Neuronal stem cell (in vitro differentiated cells): ENCODE data around the gene RWDD3.
A peak's percentile ranks its signal among the peaks of the same experiment; 100 is the strongest.

ENCODE experiments used
- DNase-seq: peaks from one replicate; pipeline ENCODE4 v3.0.0-alpha.2; 2013; ENCODE audit warnings: low spot score
- H2AFZ ChIP-seq: one replicate; pipeline ENCODE4 v1.6.1; 2013; ENCODE audit warnings: mild to moderate bottlenecking, low read length, inconsistent platforms
- H2AK5ac ChIP-seq: 2 replicates; pipeline ENCODE4 v1.6.1; 2013; ENCODE audit warnings: low read depth, mild to moderate bottlenecking, inconsistent platforms, low read length, moderate library complexity, mixed read lengths
- H2BK120ac ChIP-seq: 2 replicates; pipeline ENCODE4 v1.6.1; 2013; ENCODE audit warnings: low read depth, mild to moderate bottlenecking, inconsistent platforms, low read length, moderate library complexity, mixed read lengths
- H2BK12ac ChIP-seq: one replicate; pipeline ENCODE4 v1.6.1; 2013; ENCODE audit warnings: low read length, inconsistent platforms
- H2BK15ac ChIP-seq: 2 replicates; pipeline ENCODE4 v1.6.1; 2013; ENCODE audit warnings: mild to moderate bottlenecking, low read length, inconsistent platforms, mixed read lengths
- H2BK5ac ChIP-seq: one replicate; pipeline ENCODE4 v1.6.1; 2013; ENCODE audit warnings: inconsistent platforms, mild to moderate bottlenecking, low read length, moderate library complexity
- H3K14ac ChIP-seq: one replicate; pipeline ENCODE4 v1.6.1; 2013; ENCODE audit warnings: low read length, inconsistent platforms
- H3K18ac ChIP-seq: 2 replicates; pipeline ENCODE4 v1.6.1; 2013; ENCODE audit warnings: low read length, inconsistent platforms
- H3K23ac ChIP-seq: 2 replicates; pipeline ENCODE4 v1.6.1; 2013; ENCODE audit warnings: low read depth, mild to moderate bottlenecking, mixed read lengths, low read length, inconsistent platforms; ENCODE audit not compliant: poor library complexity
- H3K27ac ChIP-seq: replicated peaks from 3 replicates; pipeline ENCODE4 v1.5.1; 2013; ENCODE audit warnings: low read length, inconsistent platforms
- H3K27me3 ChIP-seq, 3 experiments: 2 replicates each; pipeline ENCODE4 v1.6.1; 2013; ENCODE audit warnings: low read length in 3 of 3, mild to moderate bottlenecking in 2 of 3, inconsistent platforms in 1 of 3, low read depth in 1 of 3, mixed read lengths in 1 of 3, moderate library complexity in 1 of 3; ENCODE audit not compliant: control insufficient read depth in 3 of 3, insufficient read depth in 3 of 3
- H3K36me3 ChIP-seq, 2 donors: replicated peaks in 1 of 2; 2 replicates each; pipeline ENCODE4 v1.6.1; 2013; ENCODE audit warnings: low read length in 2 of 2; ENCODE audit not compliant: control insufficient read depth in 2 of 2, insufficient read depth in 2 of 2
- H3K4ac ChIP-seq: 2 replicates; pipeline ENCODE4 v1.6.1; 2013; ENCODE audit warnings: inconsistent platforms, mild to moderate bottlenecking, low read length, moderate library complexity
- H3K4me1 ChIP-seq, 2 donors: 1 replicate in 1 of 2; 2 replicates in 1 of 2; pipeline ENCODE4 v1.6.1; 2013; ENCODE audit warnings: low read length in 2 of 2, low read depth in 1 of 2; ENCODE audit not compliant: control insufficient read depth in 2 of 2, insufficient read depth in 1 of 2
- H3K4me2 ChIP-seq: one replicate; pipeline ENCODE4 v1.6.1; 2013; ENCODE audit warnings: mild to moderate bottlenecking, low read length, inconsistent platforms; ENCODE audit not compliant: insufficient read depth, poor library complexity, severe bottlenecking
- H3K4me3 ChIP-seq, 2 donors: 2 replicates each; pipeline ENCODE4 v1.5.1; 2013; ENCODE audit warnings: low read length in 2 of 2, mild to moderate bottlenecking in 2 of 2, inconsistent platforms in 1 of 2, moderate library complexity in 1 of 2
- H3K79me1 ChIP-seq: one replicate; pipeline ENCODE4 v1.6.1; 2013; ENCODE audit warnings: low read depth, mild to moderate bottlenecking, inconsistent platforms, low read length, moderate library complexity
- H3K9ac ChIP-seq: one replicate; pipeline ENCODE4 v1.6.1; 2013; ENCODE audit warnings: mild to moderate bottlenecking, low read depth, low read length, inconsistent platforms; ENCODE audit not compliant: poor library complexity
- H3K9me3 ChIP-seq, 2 donors: replicated peaks in 1 of 2; 2 replicates each; pipeline versions ENCODE3 to v1.6.1; 2013; ENCODE audit warnings: low read length in 2 of 2, mild to moderate bottlenecking in 2 of 2, inconsistent platforms in 1 of 2, low read depth in 1 of 2, mixed read lengths in 1 of 2, moderate library complexity in 1 of 2; ENCODE audit not compliant: control insufficient read depth in 2 of 2, insufficient read depth in 1 of 2
- H4K8ac ChIP-seq: one replicate; pipeline ENCODE4 v1.6.1; 2013; ENCODE audit warnings: low read depth, mild to moderate bottlenecking, inconsistent platforms, low read length, moderate library complexity
- H4K91ac ChIP-seq: one replicate; pipeline ENCODE4 v1.6.1; 2013; ENCODE audit warnings: low read length, low read depth, mild to moderate bottlenecking, inconsistent platforms; ENCODE audit not compliant: poor library complexity
- WGBS, 2 donors: extraction: QIAGEN DNeasy Blood & Tissue Kit; methylation state at CpG; one replicate each; pipeline ENCODE4 v1.1.7; 2013; ENCODE audit warnings: missing lambda C conversion rate in 2 of 2, mixed read lengths in 1 of 2; ENCODE audit not compliant: insufficient read length in 2 of 2, insufficient replicate concordance in 1 of 2; ENCODE audit errors: extremely low coverage in 2 of 2; 5-methylcytosine and 5-hydroxymethylcytosine counted together

RWDD3 gene

GRCh38 chr1:95278173-95279006 is 44.4 kb downstream of the RWDD3 start:
- H3K27ac ChIP-seq = no peak overlapping the region
- no peaks in the 10 kb centered on the region for H3K79me1 ChIP-seq
- H2BK120ac ChIP-seq = no peak overlapping the region
- H3K4me3 ChIP-seq = no peak overlapping the region
- H2BK15ac ChIP-seq = no peak overlapping the region
- no peak overlapping the region for H3K18ac ChIP-seq
- H3K9ac ChIP-seq = no peak overlapping the region
- no peak overlapping the region for H3K4ac ChIP-seq
- WGBS, 2 donors = no CpG with 5 or more reads among the region's 4 CpGs
- no peak overlapping the region for H4K8ac ChIP-seq
- no peak overlapping the region for H2BK12ac ChIP-seq
- peak overlapping the region; percentile 8 for H2AFZ ChIP-seq
- no peaks in the 10 kb centered on the region for H3K4me1 ChIP-seq
- no peaks in the 10 kb centered on the region for H3K36me3 ChIP-seq
- no peak for DNase-seq
- no peak overlapping the region for H2AK5ac ChIP-seq
- H4K91ac ChIP-seq = no peak overlapping the region
- H3K23ac ChIP-seq = peak overlapping the region; percentile 55
- no peaks in the 10 kb centered on the region for H3K27me3 ChIP-seq
- no peak overlapping the region for H3K14ac ChIP-seq
- H3K9me3 ChIP-seq = no peaks in the 10 kb centered on the region
- no peak overlapping the region for H2BK5ac ChIP-seq
- no peak overlapping the region for H3K4me2 ChIP-seq

GRCh38 chr1:95281781-95282517 is 47.9 kb downstream of the RWDD3 start:
- peaks cover 0 to 3% (median 0%) of the 10 kb centered on the region in 3 experiments for H3K27me3 ChIP-seq
- H3K23ac ChIP-seq = no peak overlapping the region
- no peak overlapping the region for H3K4me3 ChIP-seq
- H4K8ac ChIP-seq = no peak overlapping the region
- peaks cover 0 to 2% of the 10 kb centered on the region in 2 donors for H3K4me1 ChIP-seq
- no peaks in the 10 kb centered on the region for H3K36me3 ChIP-seq
- no peak overlapping the region for H2AFZ ChIP-seq
- no peak overlapping the region for H3K27ac ChIP-seq
- H3K9me3 ChIP-seq = no peaks in the 10 kb centered on the region
- H2BK5ac ChIP-seq = no peak overlapping the region
- no peaks in the 10 kb centered on the region for H3K79me1 ChIP-seq
- no peak overlapping the region for H2BK12ac ChIP-seq
- no peak overlapping the region for H3K18ac ChIP-seq
- H3K9ac ChIP-seq = no peak overlapping the region
- no peak overlapping the region for H2BK15ac ChIP-seq
- no CpG with 5 or more reads among the region's 3 CpGs for WGBS, 2 donors
- no peak overlapping the region for H3K4me2 ChIP-seq
- no peak overlapping the region for H2BK120ac ChIP-seq
- H2AK5ac ChIP-seq = no peak overlapping the region
- H3K4ac ChIP-seq = no peak overlapping the region
- H3K14ac ChIP-seq = no peak overlapping the region
- H4K91ac ChIP-seq = no peak overlapping the region
- DNase-seq = no peak

- H2BK120ac ChIP-seq = no peak overlapping the region
- H3K18ac ChIP-seq = no peak overlapping the region
- no peak overlapping the region for H4K8ac ChIP-seq
- no CpG with 5 or more reads among the region's 1 CpG for WGBS, 2 donors
- no peak overlapping the region for H4K91ac ChIP-seq
- H3K9ac ChIP-seq = no peak overlapping the region
- no peak overlapping the region for H2AFZ ChIP-seq
- no peaks in the 10 kb centered on the region for H3K36me3 ChIP-seq
- no peak overlapping the region for H3K4me3 ChIP-seq
- H3K4ac ChIP-seq = no peak overlapping the region
- no peak overlapping the region for H2BK5ac ChIP-seq
- H3K23ac ChIP-seq = no peak overlapping the region
- no peak overlapping the region for H3K27ac ChIP-seq
- no peaks in the 10 kb centered on the region for H3K79me1 ChIP-seq
- H3K27me3 ChIP-seq = peaks cover 0 to 3% (median 0%) of the 10 kb centered on the region in 3 experiments
- no peaks in the 10 kb centered on the region for H3K9me3 ChIP-seq
- no peak overlapping the region for H2BK15ac ChIP-seq
- no peak overlapping the region for H3K4me2 ChIP-seq
- no peak overlapping the region for H2AK5ac ChIP-seq
- H3K4me1 ChIP-seq = peaks cover 0 to 2% of the 10 kb centered on the region in 2 donors
- no peak overlapping the region for H2BK12ac ChIP-seq
- H3K14ac ChIP-seq = no peak overlapping the region
- DNase-seq = no peak
Observed at GRCh38 chr1:95282518-95282895, 48.5 kb downstream of the RWDD3 start.

DNA sequence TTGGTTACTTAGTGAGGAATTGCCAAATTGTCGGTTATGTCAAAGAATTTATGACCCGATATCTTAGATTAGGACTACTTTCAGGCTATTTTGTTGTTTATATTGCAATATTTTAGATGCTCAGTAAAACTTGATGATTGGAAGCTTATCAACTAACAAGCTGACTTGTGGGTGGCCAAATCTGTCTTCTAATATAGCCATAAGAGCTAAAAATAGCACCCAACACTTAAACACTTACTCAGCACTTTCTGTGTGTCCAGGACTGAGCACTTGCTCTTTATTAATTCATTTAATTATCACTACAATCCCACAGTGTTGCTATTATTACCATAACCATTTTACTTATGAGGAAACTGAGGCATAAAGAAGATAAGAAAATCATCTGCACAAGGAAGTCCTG is 50.4 kb downstream of the RWDD3 start:
- no peak overlapping the region for H4K8ac ChIP-seq
- H3K14ac ChIP-seq = no peak overlapping the region

More for the DNA sequence above, 50.4 kb downstream of the RWDD3 start:
- no peak overlapping the region for H3K9ac ChIP-seq
- no peak overlapping the region for H2BK120ac ChIP-seq
- WGBS, 2 donors = no CpG with 5 or more reads among the region's 2 CpGs
- no peaks in the 10 kb centered on the region for H3K9me3 ChIP-seq
- H3K79me1 ChIP-seq = no peaks in the 10 kb centered on the region
- no peak overlapping the region for H2AFZ ChIP-seq
- no peak for DNase-seq
- H3K27ac ChIP-seq = no peak overlapping the region
- no peak overlapping the region for H4K91ac ChIP-seq
- H3K27me3 ChIP-seq = peaks cover 0 to 3% (median 0%) of the 10 kb centered on the region in 3 experiments
- H2BK5ac ChIP-seq = no peak overlapping the region
- H3K4me3 ChIP-seq = no peak overlapping the region
- no peaks in the 10 kb centered on the region for H3K36me3 ChIP-seq
- H3K23ac ChIP-seq = no peak overlapping the region
- no peak overlapping the region for H3K18ac ChIP-seq
- no peak overlapping the region for H3K4ac ChIP-seq
- no peak overlapping the region for H3K4me2 ChIP-seq
- peaks cover 0 to 2% of the 10 kb centered on the region in 2 donors for H3K4me1 ChIP-seq
- H2AK5ac ChIP-seq = no peak overlapping the region
- no peak overlapping the region for H2BK15ac ChIP-seq
- no peak overlapping the region for H2BK12ac ChIP-seq
